Umbilical cord (tissue), 2 donors: ENCODE data around the gene TBL1X. TPM values are rescaled to one million over a fixed set of nuclear protein-coding genes. Genes with fewer than 3 reads are reported as not detected.

ENCODE experiments used
- DNase-seq: peaks from one replicate; pipeline ENCODE4 v3.0.0-alpha.2; 2015; ENCODE audit warnings: low spot score
- total RNA-seq: library from RNA; depleted of rRNA; stranded (reverse); fragments of >200 nt; gene quantifications from one replicate; pipeline ENCODE4 v1.2.3, GENCODE V29; 2014; ENCODE audit warnings: low replicate concordance; ENCODE audit not compliant: insufficient read depth

Gene TBL1X
- total RNA-seq, 1 donor from 2014 or later, result 15.4 TPM

DNA sequence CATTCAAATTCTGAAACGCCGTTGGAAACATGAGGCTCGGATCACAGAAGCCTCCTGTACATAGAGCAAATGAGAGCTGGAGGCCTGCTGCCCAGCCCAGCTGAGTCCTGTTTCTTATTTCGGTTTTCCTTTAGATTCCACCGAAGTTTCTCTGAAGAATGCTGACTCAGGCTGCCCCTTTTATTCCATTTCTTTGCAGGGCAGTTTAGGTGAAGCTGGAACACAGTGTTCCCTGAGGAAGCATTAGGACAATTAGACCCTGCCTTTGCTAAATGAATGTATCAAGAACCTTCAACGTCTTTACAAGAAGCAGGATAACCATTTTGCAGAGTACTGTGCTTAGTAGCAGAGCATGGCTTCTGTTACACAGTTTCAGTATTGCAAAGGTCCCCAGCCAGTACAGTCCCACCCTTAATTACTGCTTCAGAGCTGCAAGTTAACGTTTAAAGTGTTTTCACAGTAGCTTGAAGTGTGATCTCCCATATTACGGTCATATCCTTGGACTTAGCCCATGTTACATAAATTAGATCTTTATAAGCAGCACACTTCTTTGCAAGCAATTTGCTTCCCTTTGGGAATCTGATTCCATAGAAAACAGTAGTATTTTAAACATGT is 117.0 kb downstream of the TBL1X start:
- peak; percentile 21 for DNase-seq

DNA sequence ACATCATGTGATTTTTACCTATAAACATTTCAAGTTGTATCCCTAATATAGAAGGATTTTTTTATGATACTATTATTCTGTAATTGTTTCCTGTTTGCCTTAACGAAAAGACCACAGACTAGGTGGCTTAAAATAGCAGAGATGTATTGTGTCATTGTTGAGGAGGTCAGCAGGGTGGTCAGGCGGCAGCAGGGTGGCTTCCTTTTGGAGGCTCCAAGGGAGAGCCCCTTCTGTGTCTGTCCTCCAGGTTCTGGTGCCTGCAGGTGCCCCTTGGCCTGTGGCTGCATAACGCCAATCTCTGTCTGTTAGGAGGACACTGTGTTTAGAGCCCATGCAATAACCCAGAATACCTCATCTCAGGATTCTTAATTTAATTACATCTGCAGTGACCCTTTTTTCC is 118.1 kb downstream of the TBL1X start:
- no peak for DNase-seq

DNA sequence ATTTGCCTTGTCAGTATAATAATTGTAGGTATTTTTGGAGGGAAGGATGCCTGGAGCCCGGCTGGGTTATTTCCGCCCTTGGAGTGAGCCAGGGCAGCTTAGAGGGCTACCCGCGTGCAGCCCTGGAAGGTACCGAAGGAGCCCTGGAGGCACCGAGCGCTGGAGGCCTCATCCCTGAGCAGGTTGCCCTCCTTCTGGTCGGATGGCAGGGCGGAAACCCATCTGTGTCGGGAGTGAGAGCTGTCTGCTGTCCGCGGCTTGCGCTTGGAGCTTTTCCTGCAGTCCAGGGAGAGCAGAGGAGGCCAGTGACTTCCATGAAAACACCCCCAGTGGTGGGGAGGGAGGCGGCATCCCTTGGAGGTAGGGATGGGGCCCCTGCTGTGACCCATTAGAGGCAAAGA is 122.1 kb downstream of the TBL1X start:
- no peak for DNase-seq

DNA sequence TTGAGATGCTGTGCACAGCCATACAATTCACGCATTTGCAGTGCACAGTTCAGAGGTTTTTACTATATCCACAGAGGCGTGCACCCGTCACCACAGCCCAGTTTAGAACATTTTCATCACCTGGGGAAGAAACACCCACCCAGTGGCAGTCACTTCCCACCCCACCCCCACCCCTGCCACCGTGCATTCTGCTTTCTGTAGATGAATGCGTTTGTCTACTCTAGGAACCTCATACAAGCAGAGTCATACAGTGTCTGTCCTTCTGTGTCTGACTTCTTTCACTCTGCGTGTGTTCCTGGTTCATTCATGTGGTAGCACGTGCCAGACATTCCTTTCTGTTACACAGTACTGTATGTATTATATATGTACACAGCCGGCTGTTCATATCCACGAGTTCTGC is 122.8 kb downstream of the TBL1X start:
- no peak for DNase-seq

DNA sequence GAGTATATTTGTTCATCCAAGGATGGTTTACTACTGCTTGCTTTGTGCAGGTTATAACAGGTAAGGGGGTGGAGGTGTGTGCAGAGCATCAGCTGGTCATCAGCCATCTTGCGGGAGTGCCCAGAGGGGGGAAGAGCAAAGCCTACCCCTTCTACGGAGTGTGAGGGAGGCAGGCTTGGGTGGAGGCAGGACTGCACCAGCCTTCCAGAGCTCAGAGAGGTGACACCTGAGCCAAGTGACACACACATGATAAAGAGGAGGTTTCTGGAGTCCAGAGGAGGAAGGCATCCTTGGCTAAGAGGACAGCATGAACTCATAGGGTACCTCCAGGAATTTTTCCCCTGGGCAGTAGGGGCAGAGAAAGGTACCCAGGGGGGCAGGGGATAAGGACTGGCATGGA is 126.6 kb downstream of the TBL1X start:
- no peak for DNase-seq

DNA sequence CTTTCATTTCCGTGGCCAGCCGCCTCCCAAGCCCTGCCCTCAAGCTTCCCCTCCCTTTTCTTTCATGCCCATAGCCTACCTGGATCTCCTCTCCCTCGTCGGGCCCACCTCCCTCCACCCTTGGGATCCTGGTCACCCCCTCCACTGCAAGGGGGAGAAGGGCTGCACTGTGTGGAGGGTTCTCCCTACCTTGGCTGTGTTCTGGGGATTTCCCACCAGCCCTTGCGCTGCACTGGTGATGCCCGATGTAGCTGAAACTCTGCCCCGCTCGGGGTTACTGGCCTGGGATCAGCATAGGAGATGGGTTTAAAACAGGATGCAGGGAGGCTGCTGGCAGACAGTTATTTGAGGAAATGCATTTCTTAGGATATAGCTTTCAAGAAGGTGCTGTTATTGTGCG is 128.9 kb downstream of the TBL1X start:
- DNase-seq, result no peak

DNA sequence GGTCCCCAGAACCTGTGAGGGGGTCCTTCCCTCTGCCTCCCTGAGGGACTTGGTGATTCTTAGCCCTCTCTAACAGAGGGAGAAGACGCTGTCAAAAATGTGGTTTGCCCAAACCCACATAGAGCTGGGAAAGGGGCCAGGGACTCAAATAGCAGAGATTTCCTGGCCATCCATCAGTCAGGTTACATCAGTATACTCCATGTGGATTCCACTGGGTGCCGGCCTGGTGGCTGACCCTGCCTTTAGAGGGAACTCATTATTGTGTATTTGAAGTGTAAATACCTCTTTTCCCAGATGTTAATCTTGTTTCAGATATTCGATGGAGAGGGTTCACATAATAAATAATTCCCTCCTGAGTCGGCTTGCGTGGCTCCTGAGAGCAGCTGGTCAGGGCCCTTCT is 130.3 kb downstream of the TBL1X start:
- no peak for DNase-seq

DNA sequence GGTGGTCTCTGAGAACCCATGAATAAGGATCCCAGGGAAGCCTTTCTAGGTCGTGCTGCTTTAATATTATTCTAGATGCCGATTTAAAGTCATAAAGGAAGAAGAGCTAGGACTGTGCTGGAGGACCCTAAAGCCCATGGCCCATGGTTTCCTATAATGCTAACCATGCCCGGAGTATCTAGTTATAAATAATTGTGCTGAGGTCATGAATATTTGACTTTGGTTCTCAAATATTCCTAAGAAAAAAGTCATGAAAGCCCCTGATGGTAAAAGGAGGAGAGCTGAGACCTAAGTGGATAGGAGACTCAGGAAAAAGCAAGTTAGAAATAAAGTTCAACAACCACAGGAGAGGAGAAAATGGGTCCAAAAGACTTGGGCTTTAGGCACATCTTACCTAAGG is 132.0 kb downstream of the TBL1X start:
- no peak for DNase-seq

DNA sequence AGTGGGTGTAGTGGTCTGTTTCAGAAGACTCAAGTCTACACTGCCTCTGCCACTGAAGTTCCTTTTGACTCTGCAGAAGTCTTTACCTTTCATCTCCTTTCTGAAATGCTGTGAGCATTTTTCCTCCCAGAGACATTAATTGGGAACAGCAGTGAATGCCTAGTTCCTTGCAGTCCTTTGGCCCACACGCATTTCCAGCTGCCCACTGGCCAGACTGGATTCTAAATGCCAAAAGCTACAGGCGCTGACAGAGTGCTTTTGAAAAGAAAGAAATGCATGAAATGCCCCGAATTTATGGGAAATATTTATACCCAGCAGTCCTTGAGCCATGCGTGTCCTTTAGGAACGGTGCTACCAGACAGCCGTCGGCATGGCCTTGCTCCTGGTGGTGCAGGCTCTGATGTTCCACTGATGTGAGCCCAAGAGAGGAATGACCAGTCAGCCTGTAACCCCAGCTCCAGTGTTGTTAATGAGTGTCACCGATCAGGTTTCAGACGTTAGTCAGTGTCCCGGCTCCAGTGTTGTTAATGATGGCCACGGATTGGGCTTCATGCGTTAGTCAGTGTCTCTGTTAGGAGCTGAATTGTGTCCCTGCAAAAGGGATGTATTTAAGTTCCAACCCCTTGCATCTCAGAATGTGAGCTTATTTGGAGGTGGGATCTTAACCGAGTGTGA is 132.6 kb downstream of the TBL1X start:
- DNase-seq, result no peak

DNA sequence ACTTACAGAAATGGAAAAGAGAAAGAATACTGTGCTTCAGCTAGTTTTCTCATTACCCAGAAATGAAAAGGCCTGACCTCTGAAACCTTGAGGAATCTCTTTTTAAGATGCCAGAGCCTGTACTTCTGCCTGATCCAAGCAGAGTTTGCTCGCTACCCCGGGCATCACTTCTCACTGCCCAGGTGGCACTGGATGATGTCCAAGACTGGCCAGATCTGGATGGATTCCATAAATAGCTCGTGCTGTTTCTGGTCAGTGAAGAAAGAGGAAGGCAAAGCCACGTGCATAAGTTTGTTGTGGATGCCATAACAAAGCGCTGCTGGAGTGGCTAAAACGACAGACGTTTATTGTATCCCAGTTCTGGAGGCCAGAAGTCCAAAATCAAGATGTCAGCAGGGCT is 133.5 kb downstream of the TBL1X start:
- DNase-seq, result no peak

DNA sequence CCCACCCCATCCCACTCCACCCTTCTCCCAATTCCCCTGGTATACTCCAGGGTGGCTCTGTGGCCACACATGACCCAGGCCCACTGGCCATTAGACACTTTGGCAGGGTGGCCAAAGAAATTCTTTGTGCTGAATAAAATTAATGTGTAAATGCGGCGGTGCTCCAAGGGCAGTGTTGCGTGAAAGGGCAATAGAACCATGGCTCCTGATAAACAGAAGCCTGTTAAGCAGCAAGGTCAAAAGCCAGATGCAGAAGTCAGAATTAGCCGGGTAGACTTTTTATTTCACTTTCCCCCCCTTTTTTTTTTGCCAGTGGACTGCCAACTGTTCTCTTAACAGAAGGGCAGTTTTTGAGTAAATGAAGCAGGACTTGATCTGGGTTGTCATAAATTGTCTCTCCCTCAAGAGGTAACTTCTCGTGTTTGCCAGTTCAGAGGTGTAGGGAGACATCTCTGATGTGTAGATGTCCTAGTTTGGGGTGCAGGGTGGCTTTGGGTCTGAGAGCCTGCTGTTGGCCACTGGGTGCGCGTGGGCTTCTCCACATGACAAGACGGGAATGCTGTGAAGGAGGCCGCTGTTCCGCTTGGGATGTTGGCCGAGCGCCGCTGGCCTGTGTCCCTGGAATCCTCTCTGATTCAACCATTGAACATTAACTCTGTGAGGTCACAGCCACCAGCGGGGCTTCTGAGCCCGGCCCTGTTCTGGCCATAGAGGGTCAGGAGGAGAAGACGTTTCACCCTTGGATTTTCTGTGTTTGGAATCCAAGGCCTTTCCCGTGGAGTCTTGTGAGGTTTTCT is 139.5 kb downstream of the TBL1X start:
- DNase-seq, result no peak

DNA sequence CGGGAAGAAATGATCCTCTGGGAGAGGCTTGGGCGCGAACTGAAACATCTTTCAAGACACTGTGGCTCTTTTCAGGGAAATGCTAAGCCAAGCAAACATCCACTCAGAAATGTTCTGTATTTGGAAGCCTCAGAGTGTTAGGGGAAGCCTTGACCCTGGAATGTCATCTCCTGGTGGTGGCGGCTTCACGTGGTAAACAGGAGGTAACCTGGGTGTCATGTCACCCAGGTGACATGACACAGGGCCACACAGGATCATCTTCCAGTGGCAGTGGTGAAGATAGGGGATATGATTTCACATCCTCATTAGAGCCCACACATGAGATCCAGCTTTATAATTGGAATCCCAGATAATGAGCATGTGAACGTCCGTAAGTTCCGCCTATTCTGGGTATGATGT is 140.0 kb downstream of the TBL1X start:
- no peak for DNase-seq

DNA sequence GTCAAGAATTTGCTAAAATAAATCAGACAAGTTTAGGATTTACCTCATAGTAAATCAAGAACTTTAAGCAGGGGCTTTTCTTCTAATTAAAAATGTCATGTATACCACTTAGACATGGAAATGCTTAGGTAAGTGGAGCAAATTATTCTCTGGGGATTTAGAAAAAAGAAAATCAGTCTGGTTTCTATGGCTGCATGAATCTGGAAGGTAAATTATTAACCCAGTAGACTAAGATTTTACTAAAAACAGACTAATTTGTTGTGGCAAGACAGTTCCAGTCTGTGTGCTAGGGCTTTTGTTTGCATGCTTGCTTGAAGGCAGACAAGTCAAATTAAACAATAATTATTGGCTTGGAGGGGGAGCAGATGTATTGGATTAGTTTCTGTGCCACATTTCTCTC is 140.6 kb downstream of the TBL1X start:
- DNase-seq, result no peak

DNA sequence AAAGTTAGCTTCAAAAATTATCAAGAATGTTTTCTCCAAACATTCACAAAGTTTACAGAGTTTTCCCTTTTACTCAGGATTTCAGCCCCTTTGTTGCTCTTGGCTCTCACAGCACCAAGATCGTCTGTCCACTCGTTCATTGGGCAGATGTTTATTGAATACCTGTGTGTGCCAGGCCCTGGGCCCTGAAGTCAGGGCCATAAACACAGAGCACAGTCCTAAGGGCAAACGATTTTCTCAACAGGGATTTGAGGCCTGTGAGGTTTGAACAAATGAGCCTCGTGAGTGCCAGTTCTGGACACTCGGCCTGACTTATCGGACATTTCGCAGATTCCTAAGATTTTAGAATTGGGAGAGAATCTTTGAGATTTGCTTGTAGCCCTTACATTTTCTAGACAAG is 142.1 kb downstream of the TBL1X start:
- no peak for DNase-seq

DNA sequence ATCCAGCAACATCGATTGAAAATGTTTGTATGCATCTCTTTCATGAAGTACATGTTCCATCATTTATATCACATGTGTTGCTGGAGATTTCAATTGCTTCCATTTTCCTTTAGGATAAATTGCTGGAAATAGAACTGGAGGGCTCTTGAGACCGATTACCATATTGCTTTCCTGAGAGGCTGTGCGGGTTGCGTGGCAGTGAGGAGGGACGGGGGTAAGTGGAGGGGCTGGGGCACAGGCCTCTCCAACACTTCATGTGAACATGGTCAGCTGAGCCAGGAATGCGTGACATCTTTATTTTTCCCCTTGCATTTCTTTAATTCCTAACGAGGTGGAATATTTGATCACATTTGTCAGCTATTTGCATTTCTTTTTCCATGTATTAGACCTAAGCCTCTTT is 144.6 kb downstream of the TBL1X start:
- no peak for DNase-seq

DNA sequence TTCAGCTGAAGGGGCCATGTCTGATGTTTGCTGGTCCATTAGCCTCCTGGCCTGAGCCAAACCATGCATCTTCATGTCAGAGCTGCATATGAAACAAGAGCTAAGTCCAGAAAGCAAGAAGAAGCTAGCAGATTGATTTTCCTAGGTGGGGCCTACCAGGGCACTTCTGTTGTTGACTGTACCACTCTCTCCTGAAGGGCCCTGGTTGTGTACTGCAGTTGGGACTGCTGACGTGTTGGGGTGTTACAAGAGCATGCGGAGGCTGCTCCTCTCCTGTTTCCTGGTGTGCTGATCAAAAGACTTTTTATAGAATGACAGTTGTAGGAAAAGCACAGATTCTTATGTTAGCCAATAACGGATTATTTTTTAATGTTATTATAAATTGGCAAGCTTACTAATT is 145.1 kb downstream of the TBL1X start:
- no peak for DNase-seq

DNA sequence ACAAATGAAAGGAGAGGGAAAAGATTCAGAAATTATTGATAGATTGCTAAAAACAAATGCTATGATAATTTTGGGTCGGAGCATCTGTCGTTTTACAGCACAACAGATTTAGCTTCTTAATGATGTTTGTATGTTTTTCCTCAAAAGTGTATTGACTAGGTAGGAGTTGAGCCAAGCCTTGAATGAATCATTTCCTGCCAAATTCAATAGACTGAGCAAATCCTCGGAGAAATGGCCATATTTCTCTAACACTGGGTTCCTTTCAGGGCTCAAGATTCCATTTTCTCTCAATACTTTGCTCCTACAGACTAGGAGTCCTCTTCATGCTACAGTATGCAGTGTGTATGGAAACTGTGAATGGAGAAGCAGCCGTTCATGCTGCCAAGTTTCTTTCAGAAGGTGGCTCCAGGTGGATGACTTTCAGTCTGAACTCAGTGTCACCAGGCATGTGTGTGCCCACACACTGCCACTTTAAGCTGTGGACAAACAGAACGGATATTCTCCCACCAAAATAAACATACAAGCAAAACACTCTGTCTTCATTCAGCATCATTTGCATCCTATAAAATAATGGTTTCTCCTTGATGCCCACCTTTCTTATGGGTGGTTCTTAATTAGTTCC is 146.0 kb downstream of the TBL1X start:
- DNase-seq, result no peak

DNA sequence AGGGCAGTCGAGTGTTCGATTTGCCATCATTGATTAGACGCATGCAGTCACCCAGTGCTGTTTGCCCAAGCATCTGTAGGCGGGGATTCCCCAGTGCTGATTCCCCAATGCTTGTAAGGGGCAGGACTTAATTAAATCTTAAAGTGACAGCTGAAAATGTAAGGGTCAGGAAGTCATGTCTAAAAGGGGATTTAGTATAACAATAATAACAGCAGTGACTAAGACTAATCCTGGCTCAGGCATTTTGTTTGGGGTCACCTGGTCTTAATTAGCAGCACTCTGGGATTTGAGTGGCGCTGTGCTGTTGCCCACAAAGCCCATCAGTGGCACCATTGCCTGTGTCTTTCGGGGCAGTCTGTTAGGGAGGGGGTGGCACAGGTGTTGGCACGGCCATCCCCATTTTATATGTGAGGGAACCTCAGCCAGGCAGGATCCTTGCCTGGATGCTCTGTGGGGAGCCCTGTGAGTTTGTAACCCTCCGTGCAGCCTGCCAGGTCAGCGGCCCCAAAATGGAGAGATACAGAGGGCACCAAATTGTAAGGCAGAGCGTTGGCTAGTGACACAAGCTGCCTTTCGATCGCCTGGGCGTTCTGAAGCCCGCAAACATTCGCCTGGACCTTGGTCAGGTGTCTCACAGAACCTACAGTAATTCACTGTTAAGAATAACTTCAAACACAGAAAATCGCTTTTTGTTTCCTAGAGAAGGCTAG is 146.7 kb downstream of the TBL1X start:
- no peak for DNase-seq

DNA sequence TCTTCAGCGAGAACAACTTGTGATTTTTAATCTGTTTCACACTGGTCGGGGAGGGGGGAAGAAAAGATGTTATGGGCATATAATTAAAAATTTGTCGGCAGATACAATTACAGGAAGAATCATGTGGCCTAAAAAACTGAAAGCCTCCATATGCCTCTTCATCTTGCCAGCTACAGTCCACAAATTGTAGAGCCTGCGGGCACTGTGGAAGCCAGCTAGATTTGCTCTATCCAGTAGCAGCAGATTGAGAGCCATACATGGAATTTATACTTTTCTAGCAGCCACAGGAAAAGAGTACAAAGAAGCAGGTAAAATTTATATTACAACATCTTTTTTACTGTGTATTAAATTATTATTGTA is 147.3 kb downstream of the TBL1X start:
- no peak for DNase-seq

DNA sequence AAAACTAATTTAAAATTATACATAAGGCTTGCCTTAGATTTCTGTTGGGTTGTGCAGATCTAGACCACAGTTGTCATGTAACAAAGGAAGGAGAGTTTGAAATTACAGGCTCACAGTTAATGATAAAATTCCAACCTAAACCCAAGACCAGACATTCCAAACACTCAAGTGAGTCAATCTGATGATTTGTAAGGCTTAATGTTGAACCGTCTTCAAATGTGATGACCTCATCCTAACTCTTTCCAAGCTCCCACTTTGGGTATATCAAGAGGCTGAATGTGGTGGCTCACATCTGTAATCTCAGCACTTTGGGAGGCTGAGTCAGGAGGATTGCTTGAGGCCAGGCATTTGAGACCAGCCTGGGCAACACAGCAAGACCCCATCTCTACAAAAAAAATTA is 149.2 kb downstream of the TBL1X start:
- no peak for DNase-seq

DNA sequence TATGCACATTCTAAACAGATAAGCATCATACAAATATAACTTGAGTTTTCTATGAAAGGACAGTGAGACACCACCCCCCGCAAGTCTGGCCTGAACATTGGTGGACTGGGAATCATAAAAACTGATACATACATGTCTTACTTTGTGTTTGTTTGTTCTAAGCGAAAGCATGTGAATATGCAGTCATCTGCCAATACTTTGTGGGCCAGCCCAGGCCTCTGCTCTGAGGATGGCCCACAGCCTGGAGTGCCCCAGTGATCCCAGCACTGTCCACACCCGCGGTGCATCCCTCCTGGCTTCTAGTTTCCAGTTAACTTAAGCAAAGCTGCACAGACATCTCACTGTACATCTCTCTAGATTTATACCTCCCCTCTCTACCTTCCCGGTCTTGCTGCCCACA is 154.3 kb downstream of the TBL1X start:
- no peak for DNase-seq

DNA sequence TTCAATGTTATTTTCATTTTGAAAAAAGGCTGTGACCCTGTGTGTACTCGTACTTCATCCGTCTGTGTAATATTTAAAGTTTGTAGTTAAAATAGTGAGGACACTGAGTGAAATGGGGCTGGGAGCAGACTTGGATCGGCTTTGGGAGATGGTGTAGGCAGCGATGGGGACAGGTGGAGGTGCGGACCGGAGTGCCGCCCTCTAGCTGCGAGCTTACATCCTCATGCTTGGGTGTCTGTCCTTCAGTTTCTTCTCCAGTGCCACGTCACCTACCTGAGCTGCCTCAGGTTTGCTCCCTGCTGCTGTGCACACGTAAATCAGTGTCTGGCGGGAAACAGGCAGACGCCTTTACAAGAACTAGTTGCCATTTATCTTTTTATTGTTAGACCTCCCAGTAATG is 154.7 kb downstream of the TBL1X start:
- no peak for DNase-seq
